ENCODE data around the gene NFIA. TPM values are rescaled to one million over a fixed set of nuclear protein-coding genes. Genes with fewer than 3 reads are reported as not detected.

NFIA gene
- total and polyA plus RNA-seq, 2 of the 13 experiments (the other 11 are each of a cell fraction or from before 2014, with no cell fraction given): 14.7 to 28.5 TPM

DNA sequence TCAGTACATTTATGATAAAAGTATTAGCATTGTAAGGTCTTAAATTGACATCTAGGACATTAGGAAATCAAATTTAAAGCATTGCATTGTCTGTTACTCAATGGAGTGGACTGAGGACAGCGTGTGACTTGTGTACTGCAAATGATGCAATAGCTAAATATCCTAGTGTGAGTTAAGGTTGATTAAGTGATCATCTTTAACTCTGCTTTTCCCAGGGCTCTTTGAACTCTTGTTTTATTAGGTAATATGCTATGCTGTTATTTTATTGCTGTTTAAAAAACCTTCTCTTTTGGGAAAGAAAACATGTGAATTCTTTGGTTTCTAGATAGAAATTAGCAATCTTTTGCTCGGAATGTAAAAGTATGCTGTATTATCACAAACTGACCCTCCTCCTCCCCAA, 38.6 kb downstream of the NFIA start (continued):
- TF ChIP-seq ZNF318 (CRISPR knock-in tag; IDR thresholded peaks at IDR 0.05): no peak
- TF ChIP-seq FOSL2 (CRISPR knock-in tag; IDR thresholded peaks at IDR 0.05): no peak; the same call in 1 of the 2 replicates
- no peak for TF ChIP-seq CCDC6 (CRISPR knock-in tag; IDR thresholded peaks at IDR 0.05)
- no peak for TF ChIP-seq ARID4A (CRISPR knock-in tag; IDR thresholded peaks at IDR 0.05; ENCODE audit: borderline replicate concordance)
- TF ChIP-seq ZNF326 (CRISPR knock-in tag; IDR thresholded peaks at IDR 0.05; ENCODE audit: borderline replicate concordance): no peak
- TF ChIP-seq ZNF253 (CRISPR knock-in tag; IDR thresholded peaks at IDR 0.05; ENCODE audit: borderline replicate concordance): no peak
- TF ChIP-seq SMYD3 (CRISPR knock-in tag; IDR thresholded peaks at IDR 0.05): no peak
- TF ChIP-seq, protein P1, sequence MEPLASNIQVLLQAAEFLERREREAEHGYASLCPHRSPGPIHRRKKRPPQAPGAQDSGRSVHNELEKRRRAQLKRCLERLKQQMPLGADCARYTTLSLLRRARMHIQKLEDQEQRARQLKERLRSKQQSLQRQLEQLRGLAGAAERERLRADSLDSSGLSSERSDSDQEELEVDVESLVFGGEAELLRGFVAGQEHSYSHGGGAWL (CRISPR knock-in tag; IDR thresholded peaks at IDR 0.05): no peak
- TF ChIP-seq, protein P2, sequence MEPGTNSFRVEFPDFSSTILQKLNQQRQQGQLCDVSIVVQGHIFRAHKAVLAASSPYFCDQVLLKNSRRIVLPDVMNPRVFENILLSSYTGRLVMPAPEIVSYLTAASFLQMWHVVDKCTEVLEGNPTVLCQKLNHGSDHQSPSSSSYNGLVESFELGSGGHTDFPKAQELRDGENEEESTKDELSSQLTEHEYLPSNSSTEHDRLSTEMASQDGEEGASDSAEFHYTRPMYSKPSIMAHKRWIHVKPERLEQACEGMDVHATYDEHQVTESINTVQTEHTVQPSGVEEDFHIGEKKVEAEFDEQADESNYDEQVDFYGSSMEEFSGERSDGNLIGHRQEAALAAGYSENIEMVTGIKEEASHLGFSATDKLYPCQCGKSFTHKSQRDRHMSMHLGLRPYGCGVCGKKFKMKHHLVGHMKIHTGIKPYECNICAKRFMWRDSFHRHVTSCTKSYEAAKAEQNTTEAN (CRISPR knock-in tag; conservative IDR thresholded peaks at IDR 0.05): peak; percentile 74
- TF ChIP-seq RCOR2 (CRISPR knock-in tag; IDR thresholded peaks at IDR 0.05): no peak
- TF ChIP-seq SKIL (CRISPR knock-in tag; IDR thresholded peaks at IDR 0.05; ENCODE audit: borderline replicate concordance): no peak
- no peak for TF ChIP-seq ZNF263 (CRISPR knock-in tag; IDR thresholded peaks at IDR 0.05)
- no peak for TF ChIP-seq MXI1 (IDR thresholded peaks at IDR 0.05; ENCODE audit: borderline replicate concordance, low read depth, low read length)
